Right hindlimb (tissue), 1 donor: ENCODE results near the gene ALDH9A1.
"Not testable (repeated sequence)": the region's sequence is repeated elsewhere in the genome, so short reads cannot be mapped to it uniquely, and the experiment has no call there.

Experiments
- DNase-seq: peaks from one replicate; pipeline ENCODE4 v3.0.0-alpha.2; 2018

The ALDH9A1 gene

DNA sequence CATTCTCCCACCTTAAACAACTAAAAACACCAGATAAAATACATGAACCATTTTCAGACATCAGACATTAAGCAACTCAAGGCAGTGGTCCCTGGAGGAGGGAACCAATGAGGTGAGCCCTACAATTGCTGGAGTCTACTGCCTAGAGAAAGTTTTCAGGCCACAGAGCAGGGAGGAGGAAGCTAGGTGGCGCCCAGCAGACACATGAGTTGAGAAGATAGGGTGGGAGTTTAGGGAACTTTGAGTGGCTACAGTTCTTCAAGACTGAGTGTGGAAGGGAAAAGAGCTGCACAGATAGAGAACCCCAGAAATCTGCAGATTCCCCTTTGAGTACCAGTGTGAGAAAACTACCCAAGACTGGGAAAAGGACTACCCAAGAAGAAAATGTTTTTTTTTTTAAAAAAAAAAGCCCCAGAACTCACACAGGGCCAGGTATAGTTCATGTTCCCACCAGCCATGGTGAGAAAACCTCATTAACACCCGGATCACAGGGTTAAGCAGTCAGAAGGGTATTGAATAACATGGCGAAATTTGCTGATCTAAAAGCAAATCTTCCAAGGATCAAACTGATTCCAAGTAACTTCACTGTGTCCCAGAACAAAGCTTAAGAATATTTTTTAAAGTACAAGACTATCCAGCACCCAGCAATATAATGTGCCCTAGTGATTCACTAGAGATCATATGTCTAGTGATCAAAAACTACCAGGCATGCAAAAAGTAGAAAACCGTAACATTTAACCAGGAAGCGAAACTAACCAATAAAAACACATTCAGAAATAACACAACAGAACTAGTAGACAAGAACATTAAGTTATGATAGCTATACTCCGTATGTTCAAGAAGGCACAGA, 12.0 kb downstream of the ALDH9A1 start:
- DNase-seq = no peak

- DNase-seq = no peak
Observed at GRCh38 chr1:165683848-165684485, 14.4 kb downstream of the ALDH9A1 start.

GRCh38 chr1:165680773-165681172, 17.6 kb downstream of the ALDH9A1 start:
- DNase-seq = not testable (repeated sequence)

- DNase-seq = no peak
Observed at GRCh38 chr1:165680303-165680702, 18.1 kb downstream of the ALDH9A1 start.

- no peak for DNase-seq
Observed at GRCh38 chr1:165679282-165680036, 18.9 kb downstream of the ALDH9A1 start.

GRCh38 chr1:165678509-165678908, 19.9 kb downstream of the ALDH9A1 start:
- DNase-seq = no peak

- no peak for DNase-seq
Observed at GRCh38 chr1:165675794-165676193, 22.6 kb downstream of the ALDH9A1 start.

- DNase-seq = no peak
Observed at GRCh38 chr1:165674599-165674998, 23.8 kb downstream of the ALDH9A1 start.

- DNase-seq = no peak
Observed at GRCh38 chr1:165671526-165671925, 26.8 kb downstream of the ALDH9A1 start.

DNA sequence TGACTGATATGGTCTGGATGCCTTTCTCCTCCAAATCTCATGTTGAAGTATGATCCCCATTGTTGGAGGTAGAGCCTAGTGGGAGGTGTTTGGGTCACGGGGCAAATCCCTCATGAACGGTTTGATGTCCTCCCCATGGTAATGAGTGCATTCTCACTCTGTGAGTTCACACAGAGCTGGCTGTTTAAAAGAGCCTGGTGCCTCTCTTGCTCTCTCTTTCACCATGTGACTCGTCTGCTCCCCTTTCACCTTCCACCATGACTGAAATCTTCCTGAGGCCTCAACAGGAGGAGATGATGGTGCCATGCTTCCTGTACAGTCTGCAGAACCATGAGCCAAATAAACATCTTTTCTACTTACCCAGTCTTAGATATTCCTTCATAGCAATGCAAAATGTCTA, 30.2 kb downstream of the ALDH9A1 start:
- DNase-seq = no peak

DNA sequence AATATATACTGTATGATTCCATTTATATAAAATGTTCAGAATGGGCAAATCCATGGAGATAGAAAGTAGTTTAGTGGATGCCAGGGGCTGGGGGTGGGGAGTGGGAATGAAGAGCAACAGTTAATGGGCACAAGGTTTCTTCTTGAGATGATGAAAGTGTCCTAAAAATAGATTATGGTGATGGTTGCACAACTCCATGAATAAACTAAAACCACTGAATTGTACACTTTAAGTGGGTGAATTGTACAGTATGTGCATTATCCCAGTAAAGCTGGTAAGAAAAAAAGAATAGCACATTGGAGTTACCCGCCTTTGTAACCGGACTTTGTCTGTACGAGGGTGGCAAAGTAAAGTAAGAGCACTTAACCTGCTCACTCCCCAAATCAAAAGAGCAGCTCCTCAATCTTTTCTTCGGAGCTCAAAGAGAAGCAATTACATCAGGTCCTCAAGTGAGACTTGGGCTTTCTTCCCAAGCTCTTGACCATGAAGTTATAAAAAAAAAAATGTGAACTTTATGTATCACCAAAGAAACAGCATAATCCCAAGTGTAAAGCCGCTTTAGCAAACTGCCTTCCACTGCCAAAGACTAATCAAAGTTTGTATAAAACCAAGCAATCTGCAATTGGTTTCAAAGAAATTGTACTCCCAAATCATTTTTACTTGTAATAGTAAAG, 32.1 kb downstream of the ALDH9A1 start:
- no peak for DNase-seq

DNA sequence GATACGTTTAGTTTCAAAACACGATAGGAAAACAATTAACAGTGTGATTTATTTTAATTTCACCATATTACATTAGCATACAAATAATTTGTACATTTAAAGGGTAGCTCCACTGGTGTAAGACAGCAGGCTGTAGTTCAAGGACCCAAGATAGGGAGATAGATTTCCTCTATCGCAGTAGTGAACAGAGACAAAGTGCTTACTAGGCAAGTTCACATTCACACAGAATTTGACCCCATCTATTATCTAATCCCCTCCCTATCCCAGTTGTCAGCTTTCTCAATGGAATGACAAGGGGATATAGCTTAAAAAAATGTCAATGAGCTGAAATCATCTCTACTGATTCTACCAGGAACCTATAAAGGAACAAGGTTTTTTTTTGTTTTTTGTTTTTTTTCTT, 36.2 kb downstream of the ALDH9A1 start:
- no peak for DNase-seq

DNA sequence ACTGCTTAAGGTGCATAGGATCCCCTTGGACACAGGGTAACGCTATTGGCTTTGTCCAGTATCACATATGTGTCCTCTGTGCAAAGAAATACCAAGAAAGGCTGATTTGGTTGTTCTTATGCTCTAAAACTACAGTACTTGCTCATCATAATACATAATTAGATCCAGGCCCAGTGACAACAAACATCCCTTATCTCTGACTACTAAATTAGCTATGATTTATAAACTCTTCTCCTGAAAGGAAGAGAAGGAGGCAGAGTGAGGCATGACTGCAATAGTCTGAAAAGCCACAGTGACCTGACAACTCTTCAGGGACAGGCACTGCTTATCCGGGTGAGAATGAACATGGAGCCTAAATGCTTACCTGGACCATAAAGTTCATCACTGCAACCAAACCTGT, 36.7 kb downstream of the ALDH9A1 start:
- DNase-seq = no peak

GRCh38 chr1:165659581-165659895, 38.8 kb downstream of the ALDH9A1 start:
- no peak for DNase-seq

- DNase-seq = not testable (repeated sequence)
Observed at GRCh38 chr1:165658766-165659580, 39.4 kb downstream of the ALDH9A1 start.

GRCh38 chr1:165650981-165651625, 47.3 kb downstream of the ALDH9A1 start:
- DNase-seq = no peak

GRCh38 chr1:165648919-165649572, 49.3 kb downstream of the ALDH9A1 start:
- no peak for DNase-seq

DNA sequence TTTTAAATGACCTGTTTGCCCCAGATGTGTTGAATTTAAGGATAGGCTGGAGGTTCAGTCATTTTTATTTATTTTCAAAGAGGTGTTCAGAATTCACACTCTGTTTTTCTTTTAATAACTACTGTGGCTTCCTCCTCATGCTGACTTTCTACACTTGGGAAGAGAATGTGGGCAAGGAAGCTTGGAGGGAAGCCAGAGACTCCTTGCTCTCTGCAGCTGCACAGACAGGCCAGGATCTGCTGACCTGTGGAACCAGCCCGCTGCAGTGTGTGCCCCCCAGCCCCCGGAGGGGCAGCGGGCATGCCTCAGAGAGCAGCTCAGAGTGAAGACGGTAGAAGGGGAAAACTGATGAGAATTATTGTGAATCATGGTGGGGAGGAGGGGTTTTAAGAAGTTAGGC, 50.4 kb downstream of the ALDH9A1 start:
- no peak for DNase-seq

- DNase-seq = no peak
Observed at GRCh38 chr1:165647517-165647916, 50.8 kb downstream of the ALDH9A1 start.

GRCh38 chr1:165645654-165646366, 52.6 kb downstream of the ALDH9A1 start:
- DNase-seq = no peak
